ENCODE results near the gene SLC5A12.

The SLC5A12 gene

GRCh38 chr11:26626346-26626745 is 95.5 kb downstream of the SLC5A12 start:
- no peak overlapping the region for H3K4me3 ChIP-seq (ENCODE audit: low read length)
- no peak overlapping the region for H2AFZ ChIP-seq (ENCODE audit: low read depth, low read length)
- no peaks in the 10 kb centered on the region for H4K20me1 ChIP-seq (ENCODE audit: insufficient read depth, low read length)
- H3K9me3 ChIP-seq (ENCODE audit: insufficient read depth, low read length): no peaks in the 10 kb centered on the region
- H3K36me3 ChIP-seq (replicated peaks; ENCODE audit: low read depth, low read length): no peaks in the 10 kb centered on the region
- no peaks in the 10 kb centered on the region for H3K4me1 ChIP-seq (ENCODE audit: low read length)
- H3K27ac ChIP-seq (ENCODE audit: low read length): no peak overlapping the region
- H3K9ac ChIP-seq (ENCODE audit: low read length): no peak overlapping the region
- TF ChIP-seq EZH2phosphoT487 (IDR thresholded peaks at IDR 0.05; ENCODE audit: low read depth) (no peak), CTCF (IDR thresholded peaks at IDR 0.05; ENCODE audit: low read depth, low read length) (no peak)
- H3K79me2 ChIP-seq (ENCODE audit: low read length): no peaks in the 10 kb centered on the region
- no peak overlapping the region for H3K4me2 ChIP-seq (ENCODE audit: low read length)
- no peaks in the 10 kb centered on the region for H3K27me3 ChIP-seq (ENCODE audit: low read depth, low read length)

- H3K4me1 ChIP-seq (ENCODE audit: low read length): no peaks in the 10 kb centered on the region
- no peak overlapping the region for H3K9ac ChIP-seq (ENCODE audit: low read length)
- H3K27ac ChIP-seq (ENCODE audit: low read length): no peak overlapping the region
- H2AFZ ChIP-seq (ENCODE audit: low read depth, low read length): no peak overlapping the region
- no peaks in the 10 kb centered on the region for H3K79me2 ChIP-seq (ENCODE audit: low read length)
- H3K27me3 ChIP-seq (ENCODE audit: low read depth, low read length): no peaks in the 10 kb centered on the region
- no peak overlapping the region for H3K4me2 ChIP-seq (ENCODE audit: low read length)
- no peaks in the 10 kb centered on the region for H3K9me3 ChIP-seq (ENCODE audit: insufficient read depth, low read length)
- no peaks in the 10 kb centered on the region for H3K36me3 ChIP-seq (replicated peaks; ENCODE audit: low read depth, low read length)
- no peak overlapping the region for H3K4me3 ChIP-seq (ENCODE audit: low read length)
- TF ChIP-seq EZH2phosphoT487 (IDR thresholded peaks at IDR 0.05; ENCODE audit: low read depth) (no peak), CTCF (IDR thresholded peaks at IDR 0.05; ENCODE audit: low read depth, low read length) (no peak)
- no peaks in the 10 kb centered on the region for H4K20me1 ChIP-seq (ENCODE audit: insufficient read depth, low read length)
Measured at GRCh38 chr11:26623076-26623659, 98.7 kb downstream of the SLC5A12 start.

GRCh38 chr11:26622181-26622580 is 99.7 kb downstream of the SLC5A12 start:
- Histone ChIP-seq H3K27me3 (ENCODE audit: low read depth, low read length) (no peaks in the 10 kb centered on the region), H3K79me2 (ENCODE audit: low read length) (no peaks in the 10 kb centered on the region), H3K4me3 (ENCODE audit: low read length) (no peak overlapping the region), H3K36me3 (replicated peaks; ENCODE audit: low read depth, low read length) (no peaks in the 10 kb centered on the region), H2AFZ (ENCODE audit: low read depth, low read length) (no peak overlapping the region), H3K9me3 (ENCODE audit: insufficient read depth, low read length) (no peaks in the 10 kb centered on the region), H4K20me1 (ENCODE audit: insufficient read depth, low read length) (no peaks in the 10 kb centered on the region), H3K4me1 (ENCODE audit: low read length) (no peaks in the 10 kb centered on the region), H3K4me2 (ENCODE audit: low read length) (no peak overlapping the region), H3K27ac (ENCODE audit: low read length) (no peak overlapping the region), H3K9ac (ENCODE audit: low read length) (no peak overlapping the region)
- no peak for TF ChIP-seq CTCF (IDR thresholded peaks at IDR 0.05; ENCODE audit: low read depth, low read length)
- no peak for TF ChIP-seq EZH2phosphoT487 (IDR thresholded peaks at IDR 0.05; ENCODE audit: low read depth)

GRCh38 chr11:26621132-26621531 is 100.7 kb downstream of the SLC5A12 start:
- H3K79me2 ChIP-seq (ENCODE audit: low read length): no peaks in the 10 kb centered on the region
- no peaks in the 10 kb centered on the region for H3K9me3 ChIP-seq (ENCODE audit: insufficient read depth, low read length)
- no peak overlapping the region for H3K4me3 ChIP-seq (ENCODE audit: low read length)
- TF ChIP-seq EZH2phosphoT487 (IDR thresholded peaks at IDR 0.05; ENCODE audit: low read depth) (no peak), CTCF (IDR thresholded peaks at IDR 0.05; ENCODE audit: low read depth, low read length) (no peak)
- no peak overlapping the region for H3K9ac ChIP-seq (ENCODE audit: low read length)
- H3K4me1 ChIP-seq (ENCODE audit: low read length): no peaks in the 10 kb centered on the region
- H3K36me3 ChIP-seq (replicated peaks; ENCODE audit: low read depth, low read length): no peaks in the 10 kb centered on the region
- H3K27ac ChIP-seq (ENCODE audit: low read length): no peak overlapping the region
- H2AFZ ChIP-seq (ENCODE audit: low read depth, low read length): no peak overlapping the region
- H3K27me3 ChIP-seq (ENCODE audit: low read depth, low read length): no peaks in the 10 kb centered on the region
- H4K20me1 ChIP-seq (ENCODE audit: insufficient read depth, low read length): no peaks in the 10 kb centered on the region
- H3K4me2 ChIP-seq (ENCODE audit: low read length): no peak overlapping the region

All from OCI-LY3 (cell line).